ENCODE data around the gene TRMT61A. TPM values are rescaled to one million over a fixed set of nuclear protein-coding genes. Genes with fewer than 3 reads are reported as not detected.

TRMT61A gene
- total RNA-seq, 1 donor from 2014 or later, result 6.1 TPM

GRCh38 chr14:103526247-103526913, 2.6 kb upstream of the TRMT61A start:
- no peak for DNase-seq (ENCODE audit: low spot score)
- H3K27ac Mint-ChIP-seq (ENCODE audit: unreplicated experiment), result no peak overlapping the region
- H3K4me3 Mint-ChIP-seq (ENCODE audit: unreplicated experiment), result no peak overlapping the region
- H3K4me1 Mint-ChIP-seq (ENCODE audit: unreplicated experiment), result peaks cover 12% of the 10 kb centered on the region
- peaks cover 5% of the 10 kb centered on the region for H3K36me3 Mint-ChIP-seq (ENCODE audit: low read depth, unreplicated experiment)
- H3K9me3 Mint-ChIP-seq (ENCODE audit: unreplicated experiment), result no peaks in the 10 kb centered on the region
- peaks cover 16% of the 10 kb centered on the region for H3K27me3 Mint-ChIP-seq (ENCODE audit: unreplicated experiment)
- TF ChIP-seq, protein P1, sequence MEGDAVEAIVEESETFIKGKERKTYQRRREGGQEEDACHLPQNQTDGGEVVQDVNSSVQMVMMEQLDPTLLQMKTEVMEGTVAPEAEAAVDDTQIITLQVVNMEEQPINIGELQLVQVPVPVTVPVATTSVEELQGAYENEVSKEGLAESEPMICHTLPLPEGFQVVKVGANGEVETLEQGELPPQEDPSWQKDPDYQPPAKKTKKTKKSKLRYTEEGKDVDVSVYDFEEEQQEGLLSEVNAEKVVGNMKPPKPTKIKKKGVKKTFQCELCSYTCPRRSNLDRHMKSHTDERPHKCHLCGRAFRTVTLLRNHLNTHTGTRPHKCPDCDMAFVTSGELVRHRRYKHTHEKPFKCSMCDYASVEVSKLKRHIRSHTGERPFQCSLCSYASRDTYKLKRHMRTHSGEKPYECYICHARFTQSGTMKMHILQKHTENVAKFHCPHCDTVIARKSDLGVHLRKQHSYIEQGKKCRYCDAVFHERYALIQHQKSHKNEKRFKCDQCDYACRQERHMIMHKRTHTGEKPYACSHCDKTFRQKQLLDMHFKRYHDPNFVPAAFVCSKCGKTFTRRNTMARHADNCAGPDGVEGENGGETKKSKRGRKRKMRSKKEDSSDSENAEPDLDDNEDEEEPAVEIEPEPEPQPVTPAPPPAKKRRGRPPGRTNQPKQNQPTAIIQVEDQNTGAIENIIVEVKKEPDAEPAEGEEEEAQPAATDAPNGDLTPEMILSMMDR (IDR thresholded peaks at IDR 0.05; ENCODE audit: unreplicated experiment), result no peak

- H3K27ac Mint-ChIP-seq (ENCODE audit: unreplicated experiment), result no peak overlapping the region
- no peak overlapping the region for H3K4me3 Mint-ChIP-seq (ENCODE audit: unreplicated experiment)
- H3K36me3 Mint-ChIP-seq (ENCODE audit: low read depth, unreplicated experiment), result peaks cover 5% of the 10 kb centered on the region
- TF ChIP-seq, protein P1 (IDR thresholded peaks at IDR 0.05; ENCODE audit: unreplicated experiment), result no peak
- peaks cover 19% of the 10 kb centered on the region for H3K27me3 Mint-ChIP-seq (ENCODE audit: unreplicated experiment)
- no peaks in the 10 kb centered on the region for H3K9me3 Mint-ChIP-seq (ENCODE audit: unreplicated experiment)
- peaks cover 12% of the 10 kb centered on the region for H3K4me1 Mint-ChIP-seq (ENCODE audit: unreplicated experiment)
- DNase-seq (ENCODE audit: low spot score), result no peak
Measured at GRCh38 chr14:103526914-103527248, 2.1 kb upstream of the TRMT61A start.

- Mint-ChIP-seq H3K27ac (ENCODE audit: unreplicated experiment) (no peak overlapping the region), H3K27me3 (ENCODE audit: unreplicated experiment) (peaks cover 19% of the 10 kb centered on the region), H3K4me3 (ENCODE audit: unreplicated experiment) (peak overlapping the region; percentile 56), H3K9me3 (ENCODE audit: unreplicated experiment) (no peaks in the 10 kb centered on the region), H3K36me3 (ENCODE audit: low read depth, unreplicated experiment) (peaks cover 5% of the 10 kb centered on the region), H3K4me1 (ENCODE audit: unreplicated experiment) (peaks cover 12% of the 10 kb centered on the region)
- DNase-seq (ENCODE audit: low spot score), result no peak
- TF ChIP-seq, protein P1 (IDR thresholded peaks at IDR 0.05; ENCODE audit: unreplicated experiment), result no peak
Measured at GRCh38 chr14:103527408-103528145, 1.4 kb upstream of the TRMT61A start.

GRCh38 chr14:103528146-103528586, 830 bp upstream of the TRMT61A start:
- Mint-ChIP-seq H3K4me1 (ENCODE audit: unreplicated experiment) (peaks cover 12% of the 10 kb centered on the region), H3K27ac (ENCODE audit: unreplicated experiment) (peak overlapping the region; percentile 42), H3K9me3 (ENCODE audit: unreplicated experiment) (no peaks in the 10 kb centered on the region), H3K36me3 (ENCODE audit: low read depth, unreplicated experiment) (peaks cover 5% of the 10 kb centered on the region), H3K27me3 (ENCODE audit: unreplicated experiment) (peaks cover 19% of the 10 kb centered on the region), H3K4me3 (ENCODE audit: unreplicated experiment) (peak overlapping the region; percentile 91)
- no peak for DNase-seq (ENCODE audit: low spot score)
- TF ChIP-seq, protein P1 (IDR thresholded peaks at IDR 0.05; ENCODE audit: unreplicated experiment), result no peak
